GM11168 (cell line): ENCODE data around the gene DRC3.

Source experiments
- in situ Hi-C: fragments of 300-500 bp; cut with MboI; formaldehyde crosslinking; loops from one replicate; pipeline ENCODE4 v1.12.0; 2022; ENCODE audit warnings: low sequenced_read_pairs; ENCODE audit not compliant: unreplicated experiment

DRC3 gene

DNA sequence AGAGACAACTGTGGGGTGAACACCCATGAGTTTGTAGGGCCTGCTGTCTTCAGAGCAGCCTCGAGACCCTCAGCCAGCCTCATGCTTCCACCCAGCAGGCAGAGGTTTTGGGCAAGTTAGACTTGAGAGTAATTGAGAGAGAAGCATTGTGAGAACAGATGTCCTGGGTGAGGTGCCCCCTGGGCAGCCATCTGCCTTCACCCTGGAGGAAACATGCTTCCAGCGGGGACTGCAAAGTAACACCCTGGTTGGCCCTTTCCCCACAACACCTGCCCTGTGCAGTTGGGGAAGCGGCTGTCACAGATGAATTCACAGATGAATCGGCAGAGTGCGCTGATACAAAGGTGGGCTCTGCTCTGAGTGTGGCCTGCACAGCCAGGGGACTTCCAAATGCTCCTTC, 42.9 kb downstream of the DRC3 start:
- in situ Hi-C loops = no loop called here

GRCh38 chr17:18016426-18016825, 43.8 kb downstream of the DRC3 start:
- in situ Hi-C loops = no loop called here

DNA sequence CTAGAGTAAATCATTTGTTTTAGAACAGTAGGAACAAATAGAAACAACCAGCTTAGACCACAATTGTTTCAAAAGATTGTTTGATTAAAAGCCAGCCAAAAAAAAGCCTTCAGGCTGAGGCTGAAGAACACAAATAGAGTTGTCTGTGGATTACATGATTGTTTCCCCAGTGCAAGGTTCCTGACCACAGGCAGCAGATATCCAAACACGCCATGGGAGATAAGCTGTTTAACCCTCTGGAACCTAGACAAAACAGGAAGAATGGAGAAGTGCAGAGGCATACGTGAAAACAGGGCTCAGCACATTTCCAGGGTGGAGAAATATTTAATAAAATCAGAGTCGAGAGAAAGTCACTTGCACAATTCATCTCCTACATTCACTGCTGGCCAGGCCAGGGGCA, 45.3 kb downstream of the DRC3 start:
- in situ Hi-C loops = no loop called here

DNA sequence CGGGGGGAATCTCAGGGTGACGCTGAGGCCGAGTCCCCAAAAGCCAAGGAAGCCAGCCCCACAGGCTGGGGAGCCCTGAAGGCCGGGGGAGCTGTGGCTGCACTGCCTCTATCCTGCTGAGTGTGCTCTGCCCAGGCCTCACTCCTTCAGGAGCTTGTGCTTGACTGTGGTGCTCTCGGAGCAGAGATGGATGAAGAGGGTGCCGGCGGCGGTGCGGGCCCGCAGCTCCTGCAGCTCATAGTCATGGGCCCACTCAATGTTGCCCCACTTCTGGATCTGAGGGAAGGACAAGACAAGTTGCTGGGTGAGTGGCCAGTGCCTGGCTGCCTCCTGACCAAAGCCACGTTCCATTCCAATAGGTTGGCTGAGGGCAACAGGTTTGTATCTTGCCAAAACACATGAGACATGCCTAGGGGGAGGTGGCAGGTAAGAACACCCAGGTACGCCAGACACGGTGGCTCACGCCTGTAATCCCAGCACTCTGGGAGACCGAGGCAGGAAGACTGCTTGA, 45.8 kb downstream of the DRC3 start:
- in situ Hi-C loops = no loop called here

DNA sequence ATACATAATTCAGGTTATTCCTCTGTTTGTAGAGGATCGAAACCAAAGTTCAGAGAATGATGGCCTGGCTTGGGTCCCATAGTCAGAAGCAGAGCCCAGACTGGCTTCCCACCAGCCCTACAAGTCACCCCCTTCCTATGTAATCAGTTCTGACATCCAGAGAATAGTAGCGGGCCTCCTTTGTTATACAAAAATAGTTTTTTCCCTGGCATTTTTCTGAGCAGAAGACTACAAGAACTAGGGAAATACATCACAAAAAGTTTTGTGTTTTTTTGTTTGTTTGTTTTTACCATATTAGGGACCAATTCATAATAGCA, 47.1 kb downstream of the DRC3 start:
- in situ Hi-C loops = no loop called here

DNA sequence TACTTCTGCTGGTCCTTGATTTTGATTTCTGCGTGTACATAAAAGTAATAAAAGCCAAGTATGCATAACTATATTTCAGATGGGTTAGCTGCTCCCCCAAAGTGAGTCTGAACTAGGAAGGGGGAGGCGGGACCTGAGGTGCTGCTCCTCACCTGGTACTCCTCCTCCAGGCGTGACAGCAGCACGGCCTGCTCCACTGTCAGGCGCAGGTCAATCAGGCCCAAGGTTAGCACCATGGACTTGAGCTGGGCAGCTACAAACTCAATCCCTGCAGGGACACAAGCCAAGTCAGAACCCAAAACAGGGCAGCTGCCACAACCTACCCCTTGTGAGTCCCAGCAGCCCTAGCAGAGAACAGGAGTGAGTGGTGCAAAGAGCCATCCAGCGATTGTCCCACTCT, 48.3 kb downstream of the DRC3 start:
- in situ Hi-C loops = no loop called here

DNA sequence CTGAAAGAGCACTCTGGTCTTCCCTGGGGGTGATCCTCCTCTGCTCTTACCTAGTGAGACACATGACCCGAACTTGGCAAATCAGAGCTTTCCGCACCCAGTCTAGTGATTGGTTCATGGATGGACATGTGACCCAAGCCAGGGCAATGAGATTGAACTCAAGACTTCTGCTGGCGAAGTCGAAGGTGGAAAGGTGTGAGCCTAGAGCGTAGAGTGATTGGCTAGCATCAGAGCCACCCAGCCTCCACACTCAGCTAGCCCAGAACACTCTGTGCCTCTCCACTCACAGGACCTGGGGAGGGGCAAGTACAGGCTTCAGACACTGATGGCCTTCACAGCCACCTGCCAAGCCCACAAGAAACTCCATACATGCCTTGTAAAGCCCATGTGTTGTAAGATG, 48.7 kb downstream of the DRC3 start:
- in situ Hi-C loops = no loop called here

GRCh38 chr17:18025241-18025944, 52.7 kb downstream of the DRC3 start:
- in situ Hi-C loops = loop anchor here (25.0 kb wide), 1 partner anchor 338 kb away; the partner anchor contains the start of gene RAI1

- in situ Hi-C loops = loop anchor here (25.0 kb wide), 1 partner anchor 339 kb away; the partner anchor contains the start of gene RAI1
Measured at GRCh38 chr17:18025945-18026776, 53.5 kb downstream of the DRC3 start.

- in situ Hi-C loops = loop anchor here (25.0 kb wide), 1 partner anchor 340 kb away; the partner anchor contains the start of gene RAI1
Measured at GRCh38 chr17:18027280-18027679, 54.6 kb downstream of the DRC3 start.

GRCh38 chr17:18028114-18028951, 55.7 kb downstream of the DRC3 start:
- in situ Hi-C loops = loop anchor here (25.0 kb wide), 1 partner anchor 341 kb away; the partner anchor contains the start of gene RAI1

DNA sequence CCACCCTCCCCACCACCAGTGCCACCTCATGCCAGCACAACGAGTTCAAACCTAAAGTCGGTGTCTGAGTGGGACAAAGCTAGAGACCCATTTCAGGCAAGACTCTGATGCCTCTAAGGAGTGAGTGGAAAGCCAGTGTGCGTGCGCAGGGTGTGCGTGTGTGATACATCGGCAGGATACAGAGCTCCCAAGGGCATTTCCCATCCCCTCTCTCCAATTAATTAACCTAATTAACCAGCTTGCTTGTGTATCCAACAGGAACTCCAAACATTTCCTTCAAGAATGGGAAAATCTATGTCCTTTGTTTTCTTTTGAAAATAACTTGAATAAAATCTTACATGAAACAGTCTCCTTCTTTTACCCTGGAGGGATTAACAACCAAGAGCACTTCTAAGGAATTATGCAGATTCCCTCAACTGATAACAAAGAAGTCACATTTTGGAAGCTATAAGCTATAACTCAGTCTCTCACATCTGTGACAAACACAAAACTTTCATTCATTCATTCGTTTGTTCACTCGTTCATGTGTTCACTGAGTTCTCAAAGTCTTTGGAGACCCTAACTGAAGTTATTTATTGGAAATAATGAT, 56.4 kb downstream of the DRC3 start:
- in situ Hi-C loops = loop anchor here (25.0 kb wide), 1 partner anchor 342 kb away; the partner anchor contains the start of gene RAI1

DNA sequence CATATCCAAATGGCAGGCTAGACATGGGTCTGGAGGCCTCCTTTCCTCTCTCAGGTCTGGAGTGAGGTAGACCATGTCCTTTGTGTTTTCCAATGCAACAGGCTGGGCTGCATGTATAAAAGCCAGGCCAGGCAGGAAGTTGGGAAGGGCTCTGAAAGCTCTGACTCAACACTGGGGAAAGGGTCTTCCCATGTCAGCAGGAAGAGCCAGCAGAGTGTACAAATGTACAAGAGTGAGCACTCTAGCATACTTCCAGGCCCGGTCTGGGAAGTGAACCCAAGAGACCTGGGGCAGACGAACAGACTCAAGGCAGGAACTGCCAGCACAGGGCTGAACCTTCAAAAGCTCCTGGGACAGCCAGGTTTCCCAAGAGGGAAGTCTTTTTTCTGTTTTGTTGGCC, 59.3 kb downstream of the DRC3 start:
- in situ Hi-C loops = loop anchor here (25.0 kb wide), 1 partner anchor 345 kb away; the partner anchor contains the start of gene RAI1

DNA sequence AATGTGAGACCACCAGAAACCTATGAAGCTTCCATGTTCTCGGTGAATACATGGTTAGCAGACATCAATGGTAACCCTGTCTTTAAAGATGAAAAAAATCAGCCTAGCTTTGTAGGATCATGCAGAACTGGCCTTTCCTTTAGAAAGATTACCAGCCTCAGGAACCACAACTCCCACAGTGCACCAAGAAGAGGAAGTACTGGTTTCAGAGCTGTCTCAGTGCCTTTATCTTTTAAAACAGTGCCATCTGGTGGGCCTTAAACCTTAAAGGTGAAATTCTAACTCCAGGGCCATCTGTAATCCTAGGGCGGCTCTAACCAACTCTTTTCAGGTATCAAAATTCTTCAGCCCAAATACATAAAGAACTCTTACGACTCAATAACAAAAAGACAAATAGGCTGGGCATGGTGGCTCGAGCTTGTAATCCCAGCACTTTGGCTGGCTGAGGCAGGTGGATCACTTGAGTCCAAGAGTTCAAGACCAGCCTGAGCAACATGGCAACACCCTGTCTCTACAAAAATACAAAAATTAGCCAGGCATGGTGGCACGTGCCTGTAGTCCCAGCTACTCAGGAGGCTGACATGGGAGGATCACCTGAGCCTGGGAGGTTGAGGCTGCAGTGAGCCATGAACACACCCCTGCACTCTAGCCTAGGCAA, 60.9 kb downstream of the DRC3 start:
- in situ Hi-C loops = loop anchor here (25.0 kb wide), 1 partner anchor 346 kb away; the partner anchor contains the start of gene RAI1

GRCh38 chr17:18035704-18036103, 63.0 kb downstream of the DRC3 start:
- in situ Hi-C loops = loop anchor here (25.0 kb wide), 1 partner anchor 348 kb away; the partner anchor contains the start of gene RAI1

DNA sequence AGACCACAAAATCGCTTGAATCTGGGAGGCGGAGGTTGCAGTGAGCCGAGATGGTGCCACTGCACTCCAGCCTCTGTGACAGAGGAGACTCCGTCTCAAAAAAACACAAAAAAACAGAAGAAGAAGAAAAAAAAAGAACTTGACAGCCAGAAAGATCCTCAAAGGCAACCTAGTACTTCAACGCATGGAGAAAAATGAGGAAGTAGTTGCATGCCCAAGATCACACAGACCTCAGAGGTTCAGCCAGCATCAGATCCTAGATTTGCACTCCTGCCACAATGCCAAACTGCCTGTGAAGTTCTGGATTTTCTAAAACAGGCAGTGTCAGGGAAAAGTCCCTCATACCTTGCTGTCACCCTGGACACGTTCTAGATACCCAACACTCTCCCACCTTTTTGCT, 64.8 kb downstream of the DRC3 start:
- in situ Hi-C loops = loop anchor here (25.0 kb wide), 1 partner anchor 350 kb away; the partner anchor contains the start of gene RAI1

DNA sequence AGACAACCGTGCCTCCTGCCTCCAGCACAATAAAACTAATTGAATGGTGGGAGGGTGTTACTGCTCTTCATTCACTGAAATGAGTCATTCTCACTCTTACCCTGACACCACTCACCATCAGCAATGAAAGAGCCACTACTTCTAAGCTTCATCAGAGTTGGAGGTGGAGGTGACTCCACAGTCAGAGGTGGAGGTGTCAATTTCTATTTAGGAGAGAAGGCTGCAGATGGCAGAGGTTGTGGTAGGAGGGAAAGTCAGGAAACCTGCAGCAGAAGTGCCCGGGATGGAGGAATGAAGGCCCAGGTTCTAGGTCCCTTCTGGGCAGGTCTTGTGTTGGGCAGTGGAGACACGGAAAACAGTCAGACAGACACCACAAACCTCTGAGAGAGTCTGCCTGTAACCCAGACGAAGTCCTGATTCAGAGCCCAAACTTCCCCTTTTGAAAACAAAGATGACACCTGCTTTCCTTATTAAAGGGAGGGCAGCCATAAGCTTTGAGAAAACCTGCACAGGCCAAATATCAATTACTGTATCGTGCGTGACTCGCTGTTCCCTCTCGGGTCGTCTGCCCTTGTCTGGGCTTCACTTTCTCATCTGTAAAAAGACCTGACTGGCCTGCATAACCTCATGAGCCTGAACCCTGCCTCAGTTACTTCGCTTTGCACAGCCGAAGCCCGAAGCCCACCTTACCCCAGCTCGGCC, 65.6 kb downstream of the DRC3 start:
- in situ Hi-C loops = loop anchor here (25.0 kb wide), 1 partner anchor 351 kb away; the partner anchor contains the start of gene RAI1

- in situ Hi-C loops = loop anchor here (25.0 kb wide), 1 partner anchor 352 kb away; the partner anchor contains the start of gene RAI1
Measured at GRCh38 chr17:18038861-18039534, 66.3 kb downstream of the DRC3 start, which contains the start of the genes ATPAF2 and GID4. TSS of gene ATPAF2 (minus strand) at chr17:18039168. CDS start at chr17:18039013, 155 bp downstream. TSS of gene GID4 (plus strand) at chr17:18039408. CDS start at chr17:18039465, 57 bp downstream.
